AG04449 (cell line): ENCODE data around the gene GPR137.
"Not testable (repeated sequence)": the region's sequence is repeated elsewhere in the genome, so short reads cannot be mapped to it uniquely, and the experiment has no call there.

Experiments
- CTCF ChIA-PET: fragments of 350-600 bp; formaldehyde crosslinking; extraction: SDS; loops from one replicate; lab custom pipeline; 2021; ENCODE audit warnings: antibody characterized with exemption; lab: Yijun Ruan, JAX
- POLR2A ChIA-PET: fragments of 400-600, 350-600 bp; formaldehyde crosslinking; extraction: SDS; loops from one replicate; lab custom pipeline; 2020; ENCODE audit warnings: antibody characterized with exemption, inconsistent platforms; lab: Yijun Ruan, JAX
- DNase-seq: peaks from one replicate; pipeline ENCODE4 v3.0.0-alpha.2; 2010; ENCODE audit warnings: low read depth, low spot score
- H3K4me3 ChIP-seq: 2 replicates; pipeline ENCODE4 v1.5.1; 2011; ENCODE audit warnings: low read depth, mild to moderate bottlenecking, control low read depth, low read length
- CTCF ChIP-seq: IDR thresholded peaks from one replicate; pipeline ENCODE4 v1.5.1; 2011; ENCODE audit warnings: mild to moderate bottlenecking, moderate library complexity, low read length, control low read depth, inconsistent platforms; ENCODE audit not compliant: insufficient read depth; ENCODE audit errors: missing control alignments

GPR137 gene

GRCh38 chr11:64244966-64245365, 40.7 kb upstream of the GPR137 start:
- DNase-seq, result no peak
- TF ChIP-seq CTCF, result no peak
- CTCF ChIA-PET, result interaction anchor here (1.3 to 10.8 kb wide), 5 partner anchors 9 to 110 kb away, joined by 3 to 224 read pairs (median 103); partner anchors contain the start of genes CATSPERZ, ESRRA and FERMT3
- POLR2A ChIA-PET, result interaction anchor here (0.6 to 7.1 kb wide), 10 partner anchors 12 to 64 kb away, joined by 3 to 61 read pairs (median 4); partner anchors contain the start of genes DNAJC4, NUDT22 and TRPT1
- peak overlapping the region; percentile 88 for H3K4me3 ChIP-seq

GRCh38 chr11:64245401-64245796, 40.2 kb upstream of the GPR137 start:
- ChIA-PET POLR2A (interaction anchor here (0.6 to 7.1 kb wide), 12 partner anchors 8 to 64 kb away, joined by 3 to 61 read pairs (median 4); partner anchors contain the start of genes DNAJC4, NUDT22, STIP1 and TRPT1), CTCF (interaction anchor here (1.3 to 10.8 kb wide), 5 partner anchors 8 to 109 kb away, joined by 3 to 224 read pairs (median 103); partner anchors contain the start of genes CATSPERZ, ESRRA and FERMT3)
- peak overlapping the region; percentile 88 for H3K4me3 ChIP-seq
- DNase-seq, result no peak
- no peak for TF ChIP-seq CTCF

- no peak for TF ChIP-seq CTCF
- CTCF ChIA-PET, result interaction anchor here (1.3 to 10.8 kb wide), 6 partner anchors 8 to 109 kb away, joined by 3 to 224 read pairs (median 54); partner anchors contain the start of genes CATSPERZ, ESRRA and FERMT3
- H3K4me3 ChIP-seq, result peak overlapping the region; percentile 88
- DNase-seq, result peak; percentile 55
- POLR2A ChIA-PET, result interaction anchor here (0.6 to 7.1 kb wide), 17 partner anchors 9 to 533 kb away, joined by 3 to 61 read pairs (median 4); partner anchors contain the start of genes NUDT22, PRDX5, STIP1 and TRMT112
Measured at GRCh38 chr11:64245797-64246620, 39.6 kb upstream of the GPR137 start.

GRCh38 chr11:64246621-64246870, 39.1 kb upstream of the GPR137 start:
- CTCF ChIA-PET, result interaction anchor here (1.5 to 10.8 kb wide), 5 partner anchors 9 to 108 kb away, joined by 3 to 224 read pairs (median 103); partner anchors contain the start of genes CATSPERZ, ESRRA and FERMT3
- H3K4me3 ChIP-seq, result peak overlapping the region; percentile 88
- POLR2A ChIA-PET, result interaction anchor here (0.6 to 7.1 kb wide), 7 partner anchors 9 to 532 kb away, joined by 3 to 61 read pairs (median 4); partner anchors contain the start of genes PRDX5 and TRMT112
- not testable (repeated sequence) for DNase-seq

- POLR2A ChIA-PET, result interaction anchor here (0.5 to 7.1 kb wide), 4 partner anchors 10 to 70 kb away, joined by 3 to 61 read pairs (median 4); partner anchors contain the start of genes PRDX5 and TRMT112
- CTCF ChIA-PET, result interaction anchor here (0.8 to 10.8 kb wide), 7 partner anchors 8 to 108 kb away, joined by 3 to 224 read pairs (median 6); partner anchors contain the start of genes CATSPERZ, ESRRA and FERMT3
- no peak for DNase-seq
Measured at GRCh38 chr11:64246871-64247728, 38.5 kb upstream of the GPR137 start, which contains the start of gene PPP1R14B. TSS of gene PPP1R14B (minus strand) at chr11:64246943. CDS start at chr11:64246673, 270 bp downstream.

More at GRCh38 chr11:64246871-64247728, 38.5 kb upstream of the GPR137 start, which contains the start of gene PPP1R14B:
- TF ChIP-seq CTCF, result no peak
- peak within 1 kb of the TSS; percentile 88 for H3K4me3 ChIP-seq
